PC-9 (cell line): ENCODE results near the gene COL23A1. TPM values are rescaled to one million over a fixed set of nuclear protein-coding genes. Genes with fewer than 3 reads are reported as not detected.
"Not testable (repeated sequence)": the region's sequence is repeated elsewhere in the genome, so short reads cannot be mapped to it uniquely, and the experiment has no call there.

Source experiments
- BruUV-seq: library from RNA; stranded (reverse); fragments of 400-500 nt; replicated peaks from 2 replicates; lab custom pipeline; 2021; lab: Mats Ljungman, UMichigan
- CTCF ChIA-PET: fragments of 300-600 bp; sonication (Branson Sonifier 250); formaldehyde crosslinking; loops from one replicate; lab custom pipeline; 2022; ENCODE audit warnings: antibody characterized with exemption; lab: Charles Lee
- POLR2A ChIA-PET: fragments of 300-600 bp; sonication (Branson Sonifier 250); formaldehyde crosslinking; loops from one replicate; lab custom pipeline; 2022; ENCODE audit warnings: antibody characterized with exemption; ENCODE audit not compliant: unreplicated experiment; lab: Charles Lee
- DNase-seq, 2 experiments: peaks; one replicate each; pipeline versions ENCODE4 v3.0.0 to v3.0.0-alpha.2; 2015 to 2022; ENCODE audit warnings: mixed read lengths in 1 of 2
- H2AFZ ChIP-seq: fragments of 200-600 bp; sonication (generic); 2 replicates; pipeline ENCODE4 v1.8.1; 2017; ENCODE audit warnings: antibody characterized with exemption
- H3F3A ChIP-seq: fragments of 200-600 bp; sonication (generic); 2 replicates; pipeline ENCODE4 v1.8.1; 2017; ENCODE audit warnings: antibody characterized with exemption, mild to moderate bottlenecking, low read depth; ENCODE audit not compliant: insufficient read depth
- H3K27ac ChIP-seq: fragments of 200-600 bp; sonication (generic); 2 replicates; pipeline ENCODE4 v1.6.1; 2016; ENCODE audit warnings: mixed run types
- H3K27me3 ChIP-seq: fragments of 200-600 bp; sonication (generic); 2 replicates; pipeline ENCODE4 v1.6.1; 2016; ENCODE audit warnings: low read depth, mixed run types; ENCODE audit not compliant: insufficient read depth
- H3K36me3 ChIP-seq: fragments of 200-600 bp; sonication (generic); 2 replicates; pipeline ENCODE4 v1.6.1; 2016; ENCODE audit warnings: low read depth, mixed run types
- H3K4me1 ChIP-seq: fragments of 200-600 bp; sonication (generic); replicated peaks from 2 replicates; pipeline ENCODE4 v1.6.1; 2016; ENCODE audit warnings: mixed run types; ENCODE audit not compliant: insufficient read depth
- H3K4me2 ChIP-seq: fragments of 200-600 bp; sonication (generic); 2 replicates; pipeline ENCODE4 v1.6.1; 2017; ENCODE audit warnings: mixed run types
- H3K4me3 ChIP-seq: fragments of 200-600 bp; sonication (generic); 2 replicates; pipeline ENCODE4 v1.6.1; 2016; ENCODE audit warnings: mixed run types
- H3K79me2 ChIP-seq: fragments of 200-600 bp; sonication (generic); 2 replicates; pipeline ENCODE4 v1.6.1; 2017; ENCODE audit warnings: low read depth, mixed run types
- H3K9me2 ChIP-seq: fragments of 200-600 bp; sonication (generic); 2 replicates; pipeline ENCODE4 v1.8.1; 2017; ENCODE audit warnings: mild to moderate bottlenecking; ENCODE audit not compliant: insufficient read depth
- H3K9me3 ChIP-seq: fragments of 200-600 bp; sonication (generic); 2 replicates; pipeline ENCODE4 v1.8.1; 2016; ENCODE audit warnings: low read depth; ENCODE audit not compliant: insufficient read depth
- H4K20me1 ChIP-seq: fragments of 200-600 bp; sonication (generic); 2 replicates; pipeline ENCODE4 v1.8.1; 2017; ENCODE audit not compliant: insufficient read depth
- EZH2 ChIP-seq: fragments of 200-600 bp; sonication (generic); IDR thresholded peaks from 2 replicates; pipeline ENCODE4 v1.8.0; 2017; ENCODE audit warnings: antibody characterized with exemption, low read depth
- intact Hi-C: fragments of 100-400 bp; cut with micrococcal nuclease; formaldehyde crosslinking; loops from one replicate; pipeline ENCODE4 v1.10.0; 2022; ENCODE audit not compliant: unreplicated experiment
- total RNA-seq: library from RNA; stranded (reverse); gene quantifications from 2 replicates; pipeline ENCODE4 v1.2.3, GENCODE V29; 2021
- TF ChIP-seq, protein P1 (sequence below): fragments of 200-600 bp; sonication (generic); conservative IDR thresholded peaks from 2 replicates; pipeline ENCODE4 v1.6.1; 2017; ENCODE audit warnings: mixed run types, antibody characterized with exemption, mild to moderate bottlenecking, moderate library complexity

Gene COL23A1
- total RNA-seq, 1 experiment from 2014 or later: not detected

DNA sequence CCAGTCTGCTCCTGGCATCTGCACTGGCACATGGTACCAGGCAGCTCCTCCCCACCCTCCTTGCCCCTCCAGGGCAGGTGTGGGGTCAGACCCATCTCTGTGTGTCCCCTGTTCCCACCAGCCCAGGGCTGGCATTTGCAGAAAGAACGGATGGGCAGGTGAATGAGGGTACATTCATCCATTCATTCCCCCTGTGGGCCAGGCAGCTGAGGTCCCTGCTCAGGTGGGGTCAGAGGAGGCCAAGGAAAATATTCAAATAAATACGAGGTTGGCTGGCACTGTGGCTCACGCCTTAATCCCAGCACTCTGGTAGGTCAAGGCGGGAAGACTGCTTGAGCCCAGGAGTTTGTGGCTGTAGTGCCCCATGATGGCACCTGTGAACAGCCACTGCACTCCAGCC lies 332.5 kb downstream of the COL23A1 start:
- CTCF ChIA-PET: no interaction called here
- intact Hi-C loops: no loop called here
- no peak for DNase-seq
- TF ChIP-seq EZH2: no peak
- TF ChIP-seq, protein P1, sequence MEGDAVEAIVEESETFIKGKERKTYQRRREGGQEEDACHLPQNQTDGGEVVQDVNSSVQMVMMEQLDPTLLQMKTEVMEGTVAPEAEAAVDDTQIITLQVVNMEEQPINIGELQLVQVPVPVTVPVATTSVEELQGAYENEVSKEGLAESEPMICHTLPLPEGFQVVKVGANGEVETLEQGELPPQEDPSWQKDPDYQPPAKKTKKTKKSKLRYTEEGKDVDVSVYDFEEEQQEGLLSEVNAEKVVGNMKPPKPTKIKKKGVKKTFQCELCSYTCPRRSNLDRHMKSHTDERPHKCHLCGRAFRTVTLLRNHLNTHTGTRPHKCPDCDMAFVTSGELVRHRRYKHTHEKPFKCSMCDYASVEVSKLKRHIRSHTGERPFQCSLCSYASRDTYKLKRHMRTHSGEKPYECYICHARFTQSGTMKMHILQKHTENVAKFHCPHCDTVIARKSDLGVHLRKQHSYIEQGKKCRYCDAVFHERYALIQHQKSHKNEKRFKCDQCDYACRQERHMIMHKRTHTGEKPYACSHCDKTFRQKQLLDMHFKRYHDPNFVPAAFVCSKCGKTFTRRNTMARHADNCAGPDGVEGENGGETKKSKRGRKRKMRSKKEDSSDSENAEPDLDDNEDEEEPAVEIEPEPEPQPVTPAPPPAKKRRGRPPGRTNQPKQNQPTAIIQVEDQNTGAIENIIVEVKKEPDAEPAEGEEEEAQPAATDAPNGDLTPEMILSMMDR: no peak
- Histone ChIP-seq H3F3A (no peaks in the 10 kb centered on the region), H3K27ac (no peak overlapping the region), H3K79me2 (no peaks in the 10 kb centered on the region), H3K9me3 (no peaks in the 10 kb centered on the region), H2AFZ (no peak overlapping the region), H3K9me2 (no peaks in the 10 kb centered on the region), H4K20me1 (no peaks in the 10 kb centered on the region), H3K36me3 (no peaks in the 10 kb centered on the region), H3K4me2 (no peak overlapping the region), H3K4me3 (no peak overlapping the region), H3K4me1 (no peaks in the 10 kb centered on the region), H3K27me3 (peaks cover 72% of the 10 kb centered on the region)
- BruUV-seq: no TSS peak
- POLR2A ChIA-PET: no interaction called here

DNA sequence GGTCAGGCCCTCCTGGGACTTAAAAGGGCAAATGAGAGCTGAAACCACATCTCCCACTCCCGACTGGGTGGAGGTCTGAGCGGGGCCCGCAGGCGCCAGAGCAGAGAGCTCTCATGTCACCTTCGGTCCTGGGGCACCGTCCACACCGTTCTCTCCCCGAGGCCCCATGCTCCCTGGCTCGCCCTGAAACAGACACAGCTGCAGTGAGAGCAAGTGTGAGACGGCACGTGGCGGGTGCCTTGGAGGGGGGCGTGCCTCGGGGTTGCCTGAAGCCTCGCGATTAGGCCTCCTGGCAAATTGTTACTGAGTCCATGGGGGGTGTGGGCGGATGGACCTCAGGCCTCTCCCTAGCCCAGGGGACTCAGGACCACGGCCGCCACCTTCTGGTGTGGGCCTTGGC lies 333.4 kb downstream of the COL23A1 start:
- CTCF ChIA-PET: no interaction called here
- POLR2A ChIA-PET: no interaction called here
- DNase-seq: no peak

DNA sequence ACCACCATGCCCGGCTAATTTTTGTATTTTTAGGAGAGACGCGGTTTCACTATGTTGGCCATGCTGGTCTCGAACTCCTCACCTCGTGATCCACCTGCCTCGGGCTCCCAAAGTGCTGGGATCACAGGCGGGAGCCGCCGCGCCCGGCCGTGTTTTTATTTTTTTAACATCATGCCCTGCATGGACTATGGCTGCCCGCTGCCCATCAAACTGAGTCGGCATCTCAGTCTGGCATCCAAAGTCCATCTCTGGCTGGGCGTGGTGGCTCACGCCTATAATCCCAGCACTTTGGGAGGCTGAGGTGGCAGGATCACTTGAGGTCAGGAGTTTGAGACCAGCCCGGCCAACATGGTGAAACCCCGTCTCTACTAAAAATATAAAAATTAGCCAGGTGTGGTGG lies 336.6 kb downstream of the COL23A1 start:
- H3K4me1 ChIP-seq, BruUV-seq, H3K27ac ChIP-seq, H2AFZ ChIP-seq, H3K4me3 ChIP-seq, DNase-seq, H4K20me1 ChIP-seq, intact Hi-C loops, CTCF ChIA-PET, H3K4me2 ChIP-seq, H3K9me2 ChIP-seq, H3F3A ChIP-seq, H3K79me2 ChIP-seq, H3K9me3 ChIP-seq, H3K36me3 ChIP-seq, POLR2A ChIA-PET: not testable (repeated sequence)
- peaks cover 66% of the 10 kb centered on the region for H3K27me3 ChIP-seq

More for the DNA sequence above, 333.4 kb downstream of the COL23A1 start:
- no peaks in the 10 kb centered on the region for H3K9me3 ChIP-seq
- H3K9me2 ChIP-seq: no peaks in the 10 kb centered on the region
- no TSS peak for BruUV-seq
- H3F3A ChIP-seq: no peaks in the 10 kb centered on the region
- no peaks in the 10 kb centered on the region for H3K36me3 ChIP-seq
- H3K27me3 ChIP-seq: peaks cover 66% of the 10 kb centered on the region
- no peak overlapping the region for H3K4me3 ChIP-seq
- no peak overlapping the region for H3K27ac ChIP-seq
- H4K20me1 ChIP-seq: no peaks in the 10 kb centered on the region
- no peaks in the 10 kb centered on the region for H3K4me1 ChIP-seq
- H2AFZ ChIP-seq: no peak overlapping the region
- H3K79me2 ChIP-seq: no peaks in the 10 kb centered on the region
- intact Hi-C loops: no loop called here
- TF ChIP-seq, protein P1: no peak
- TF ChIP-seq EZH2: no peak
- H3K4me2 ChIP-seq: no peak overlapping the region

DNA sequence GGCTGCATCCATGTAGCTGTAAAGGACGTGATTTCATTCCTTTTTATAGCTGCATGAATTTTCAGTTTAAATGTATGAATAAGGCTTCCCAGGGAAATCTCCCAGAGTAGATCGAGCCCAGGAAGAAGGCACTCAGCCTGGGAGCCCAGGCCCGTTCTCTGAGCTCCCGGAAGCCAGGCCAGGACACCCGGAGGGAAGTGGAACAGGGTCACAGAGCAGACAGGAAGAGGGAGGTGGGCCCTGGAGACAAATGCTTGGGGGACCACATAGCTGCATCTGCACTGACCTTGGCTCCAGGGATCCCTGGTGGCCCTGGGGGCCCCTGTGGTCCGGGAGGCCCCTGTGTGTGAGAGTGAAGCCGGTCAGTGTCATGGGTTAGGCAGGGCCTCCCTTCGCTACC lies 337.9 kb downstream of the COL23A1 start:
- Histone ChIP-seq H3K4me1 (no peaks in the 10 kb centered on the region), H3K9me2 (no peaks in the 10 kb centered on the region), H3K4me3 (no peak overlapping the region), H3K4me2 (no peak overlapping the region), H3K79me2 (no peaks in the 10 kb centered on the region), H3K36me3 (no peaks in the 10 kb centered on the region), H4K20me1 (no peaks in the 10 kb centered on the region), H3K9me3 (no peaks in the 10 kb centered on the region), H2AFZ (no peak overlapping the region), H3F3A (no peaks in the 10 kb centered on the region), H3K27me3 (peaks cover 71% of the 10 kb centered on the region), H3K27ac (no peak overlapping the region)
- POLR2A ChIA-PET: no interaction called here
- no TSS peak for BruUV-seq
- TF ChIP-seq, protein P1: no peak
- TF ChIP-seq EZH2: no peak
- intact Hi-C loops: no loop called here
- DNase-seq: no peak
- CTCF ChIA-PET: no interaction called here
